Superior temporal gyrus (tissue), 1 donor: ENCODE results near the gene SH3GL2.
"Not testable (repeated sequence)": the region's sequence is repeated elsewhere in the genome, so short reads cannot be mapped to it uniquely, and the experiment has no call there.

Experiments used
- DNase-seq: peaks from one replicate; pipeline ENCODE4 v3.0.0-alpha.2; 2016; ENCODE audit errors: extremely low spot score

The SH3GL2 gene

GRCh38 chr9:17751486-17751885, 172.6 kb downstream of the SH3GL2 start:
- DNase-seq, result no peak

GRCh38 chr9:17752021-17752420, 173.2 kb downstream of the SH3GL2 start:
- no peak for DNase-seq

DNA sequence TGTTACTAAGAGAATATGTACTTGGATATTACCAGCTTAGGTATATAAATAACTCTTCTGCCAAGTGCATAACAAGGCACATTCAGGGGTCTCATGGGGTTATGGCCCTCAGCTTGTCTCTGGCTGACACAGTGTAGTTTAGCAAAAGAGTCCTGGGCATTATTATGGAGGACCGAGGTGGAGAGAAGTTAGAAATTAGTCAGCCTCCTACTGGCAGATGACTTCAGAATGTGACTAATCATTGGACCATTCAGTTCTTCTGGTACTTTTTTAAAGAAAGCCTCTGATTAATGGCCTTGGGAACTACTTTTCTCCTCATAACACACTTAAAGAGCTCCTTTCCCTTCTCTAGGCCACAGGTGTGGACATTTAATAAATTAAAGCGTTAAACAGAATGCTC, 178.9 kb downstream of the SH3GL2 start:
- no peak for DNase-seq

DNA sequence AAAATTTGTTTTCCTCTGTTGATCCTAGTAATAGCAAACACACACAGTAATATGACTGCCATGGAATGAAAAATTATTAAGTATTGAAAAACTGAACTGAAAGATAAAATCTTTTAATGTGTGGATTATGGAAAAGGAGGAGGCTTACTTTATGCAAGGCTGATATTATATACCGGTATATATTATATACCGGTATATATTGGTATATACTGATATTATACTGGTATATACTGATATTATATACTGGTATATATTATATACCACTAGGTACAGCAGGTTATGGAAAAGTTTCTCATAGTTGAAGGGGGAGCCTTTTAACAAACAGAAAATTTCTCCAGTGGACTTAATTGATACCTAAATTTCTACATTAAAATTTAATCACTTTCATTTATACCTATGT, 181.4 kb downstream of the SH3GL2 start:
- no peak for DNase-seq

DNA sequence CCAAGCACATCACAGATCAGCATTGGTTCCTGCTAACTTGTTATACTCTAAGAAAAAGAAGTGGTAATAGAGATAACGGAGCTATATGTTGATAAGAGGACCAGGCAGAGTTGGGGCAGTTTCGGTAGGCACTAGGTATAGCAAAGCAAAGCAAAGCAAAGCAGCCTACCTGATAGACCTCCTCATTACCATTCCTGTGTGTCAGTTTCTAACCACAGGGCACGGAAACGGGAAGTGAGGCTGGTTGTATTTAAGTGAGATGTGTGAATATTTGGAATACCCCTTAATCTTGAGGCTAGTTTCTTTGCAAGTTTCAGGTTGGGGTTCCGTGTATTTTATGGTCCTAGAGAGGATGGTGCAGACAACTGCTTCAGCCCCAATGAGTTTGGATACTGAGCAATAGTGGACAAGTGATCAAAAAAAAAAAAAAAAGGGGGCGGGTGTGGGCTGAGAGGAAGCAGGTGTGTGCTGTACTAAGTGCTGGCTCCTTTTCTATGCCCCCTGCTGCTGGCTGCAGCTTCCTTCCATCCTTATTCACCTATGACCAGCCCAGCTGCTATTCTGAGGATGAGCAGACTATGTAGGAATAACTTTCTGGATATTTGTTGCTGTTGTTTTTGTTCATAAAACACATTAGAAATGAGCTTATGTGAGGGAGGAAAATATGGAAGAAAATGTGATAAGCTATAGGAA, 183.3 kb downstream of the SH3GL2 start:
- DNase-seq, result no peak

DNA sequence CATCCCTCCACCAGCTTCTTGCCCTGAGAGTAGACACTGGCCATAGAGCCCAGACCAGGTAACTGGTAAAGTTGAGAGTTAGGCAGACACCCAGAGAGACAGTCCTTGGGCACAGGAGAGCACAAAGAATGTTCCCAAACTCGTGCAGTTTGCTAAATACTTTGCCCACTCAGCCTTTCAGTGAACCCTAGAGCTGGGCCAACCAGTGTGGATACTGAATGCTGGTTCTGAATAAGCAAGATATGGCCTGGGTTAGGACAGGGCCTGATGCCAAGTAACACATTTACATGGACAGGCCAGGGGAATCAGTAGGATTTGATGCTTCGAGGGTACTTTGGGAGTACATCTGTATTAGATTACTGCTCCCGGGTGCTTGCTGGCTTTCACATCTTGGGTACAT, 185.4 kb downstream of the SH3GL2 start:
- no peak for DNase-seq

- not testable (repeated sequence) for DNase-seq
Observed at GRCh38 chr9:17765131-17765530, 186.3 kb downstream of the SH3GL2 start.

GRCh38 chr9:17772223-17772622, 193.4 kb downstream of the SH3GL2 start:
- DNase-seq, result no peak

DNA sequence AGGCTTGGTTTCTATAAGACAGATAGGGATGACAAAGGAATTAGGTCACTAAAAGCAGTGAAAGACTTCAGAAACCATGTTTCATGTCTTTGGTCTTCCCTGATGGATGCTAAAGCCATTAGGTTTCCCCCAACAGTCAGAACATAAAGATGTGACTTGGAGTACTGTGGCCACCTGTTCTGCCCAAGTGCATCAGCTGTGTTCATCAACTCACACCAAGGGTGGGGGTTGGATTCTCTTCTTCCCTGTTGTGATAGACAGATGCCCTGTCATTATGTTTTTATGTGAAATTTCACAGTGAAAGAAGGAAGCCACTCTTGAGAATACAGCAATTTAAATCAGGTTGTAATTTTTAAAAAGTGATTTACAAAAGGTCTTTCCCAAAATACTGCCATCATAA, 196.8 kb downstream of the SH3GL2 start:
- DNase-seq, result no peak

DNA sequence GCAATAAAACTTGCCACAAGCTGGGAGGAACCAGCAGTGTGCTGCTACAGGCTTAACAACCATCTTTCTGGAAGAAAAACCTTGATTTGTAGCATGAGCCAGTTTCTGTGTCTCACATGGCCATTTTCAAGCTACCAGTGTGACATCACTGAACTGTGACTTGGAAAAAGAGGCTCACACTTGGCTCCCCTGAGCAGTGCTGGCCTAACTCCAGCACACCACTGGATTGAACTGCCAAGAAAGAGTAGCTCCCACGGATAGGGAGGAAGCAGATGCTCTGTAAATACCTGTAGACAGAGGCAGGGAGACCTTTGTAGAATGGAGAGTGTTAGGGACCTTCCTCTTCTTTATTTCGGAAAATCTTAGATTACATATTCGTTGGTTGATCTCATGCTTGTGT, 197.9 kb downstream of the SH3GL2 start:
- DNase-seq, result no peak

DNA sequence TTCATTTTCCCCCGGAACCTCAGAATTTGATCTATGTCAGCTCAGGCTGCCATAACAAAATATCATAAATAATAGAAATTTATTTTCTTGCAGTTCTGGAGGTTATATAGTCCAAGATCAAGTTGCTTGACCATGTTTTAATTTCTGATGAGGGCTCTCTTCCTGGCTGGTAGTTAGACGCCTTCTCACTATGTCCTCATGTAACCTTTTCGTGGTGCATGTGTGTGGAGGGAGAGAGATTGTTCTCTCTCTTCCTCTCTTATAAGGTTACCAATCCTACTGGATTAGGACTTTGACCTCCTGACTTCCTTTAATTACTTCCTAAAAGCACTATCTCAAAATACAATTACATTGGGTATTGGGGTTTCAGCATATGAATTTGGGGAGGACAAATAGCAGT, 198.6 kb downstream of the SH3GL2 start:
- no peak for DNase-seq

- no peak for DNase-seq
Observed at GRCh38 chr9:17782430-17783149, 203.7 kb downstream of the SH3GL2 start.

GRCh38 chr9:17783227-17783626, 204.4 kb downstream of the SH3GL2 start:
- DNase-seq, result no peak

GRCh38 chr9:17789316-17789715, 210.4 kb downstream of the SH3GL2 start:
- no peak for DNase-seq

DNA sequence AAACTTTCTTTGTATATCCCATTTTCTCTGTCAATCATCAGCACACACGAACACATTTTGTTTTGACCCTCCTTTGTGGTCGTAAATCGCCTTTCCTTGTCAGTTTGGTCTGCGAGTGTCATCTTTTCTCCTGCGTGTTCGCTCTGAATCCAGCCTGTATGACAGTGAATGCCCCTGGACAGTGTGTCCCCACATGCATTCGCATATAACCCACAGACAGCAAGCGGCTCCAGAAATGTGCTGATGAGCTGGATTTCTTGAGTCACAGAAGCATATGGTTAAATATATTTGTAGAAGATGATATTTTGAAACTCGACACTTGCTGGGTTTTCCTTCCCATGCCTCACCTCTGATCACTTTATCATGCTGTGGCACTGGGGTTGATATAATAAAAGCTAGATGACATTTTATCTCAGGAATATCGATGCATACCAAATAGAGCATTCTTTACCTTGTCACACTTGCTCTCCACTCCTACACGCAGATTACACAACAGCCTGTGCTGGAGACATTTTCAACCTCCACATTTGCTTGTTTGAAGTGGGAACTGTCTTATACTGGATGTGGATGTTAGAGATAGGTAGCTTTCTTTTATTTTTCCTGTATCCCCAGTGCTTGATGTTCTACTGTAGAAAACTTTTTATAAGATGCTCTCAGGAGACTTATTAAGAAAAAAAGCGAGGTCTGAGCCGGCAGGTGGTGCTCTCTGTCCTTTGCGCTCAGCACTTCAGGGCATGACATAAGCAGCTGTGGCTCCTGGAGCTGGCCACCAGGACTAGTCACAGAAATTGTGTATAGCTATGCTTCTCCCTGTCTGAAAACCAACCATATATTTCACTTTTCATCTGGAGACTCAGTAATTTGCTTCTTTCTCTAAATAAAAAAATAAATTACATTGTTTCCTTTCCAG, 215.1 kb downstream of the SH3GL2 start:
- DNase-seq, result peak; percentile 40

GRCh38 chr9:17795744-17796143, 216.9 kb downstream of the SH3GL2 start:
- DNase-seq, result no peak

DNA sequence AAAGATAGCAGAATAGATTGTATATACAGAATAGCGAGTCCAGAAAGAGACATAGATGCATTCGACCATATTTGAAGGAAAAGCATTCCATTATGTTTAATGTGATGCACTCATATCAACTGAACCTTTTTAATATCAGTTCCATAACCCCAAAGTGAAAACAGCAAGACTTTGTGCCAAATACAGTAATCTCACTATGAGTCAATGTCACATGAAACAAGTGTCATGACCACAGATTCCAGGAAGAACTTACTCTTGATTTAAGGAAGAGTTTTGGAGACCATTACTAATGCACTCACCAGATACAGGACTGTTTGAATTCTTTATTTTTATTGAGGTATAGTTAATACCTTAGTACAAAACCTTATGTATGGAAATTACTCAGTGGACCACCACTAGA, 220.5 kb downstream of the SH3GL2 start:
- DNase-seq, result no peak

DNA sequence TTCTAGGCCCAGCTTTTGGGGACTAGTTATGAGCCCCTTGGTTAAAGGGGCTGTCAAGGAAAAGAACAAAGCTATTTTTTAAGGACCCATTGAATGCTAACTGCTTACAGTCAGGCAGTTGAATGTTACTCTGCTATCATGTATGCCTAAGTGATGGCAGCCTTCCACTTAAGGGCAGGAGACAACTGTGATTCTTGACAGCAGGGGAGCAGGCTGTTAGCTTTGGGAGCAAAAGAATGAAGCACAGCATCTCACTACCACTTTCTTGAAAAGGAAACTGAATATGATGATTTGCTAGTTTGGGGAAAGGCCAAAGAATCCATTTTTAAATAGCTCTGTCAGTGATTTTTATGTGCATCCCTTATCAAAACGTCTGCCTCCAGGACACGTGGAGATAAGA, 221.6 kb downstream of the SH3GL2 start:
- DNase-seq, result no peak

DNA sequence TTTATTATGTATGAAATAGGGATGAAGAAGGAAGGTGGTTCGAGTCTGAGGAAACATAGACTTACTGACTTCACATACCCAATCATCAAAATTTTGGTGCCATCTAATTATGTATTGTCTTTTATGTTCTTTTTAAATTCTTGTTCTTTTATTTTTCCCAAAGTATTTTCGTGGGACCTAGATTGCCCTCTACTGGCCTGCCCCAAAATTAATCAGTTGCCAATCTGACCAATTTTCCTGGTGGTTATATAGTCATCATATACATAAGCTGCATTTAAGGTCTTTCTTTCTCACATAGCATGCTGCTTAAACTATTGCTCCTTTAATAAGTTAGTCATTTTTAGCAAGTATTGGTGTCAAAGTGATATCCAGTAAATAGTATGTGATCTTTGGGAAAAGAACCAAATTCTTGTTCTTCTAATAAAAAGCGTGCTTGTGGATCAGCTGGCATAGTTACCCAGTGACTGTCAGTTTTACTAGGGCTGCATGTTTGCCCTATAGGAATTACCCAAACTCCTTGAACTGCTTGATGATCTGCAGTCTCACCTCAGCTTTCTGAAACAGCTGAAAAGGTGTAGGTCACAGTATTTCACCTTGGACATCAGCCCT, 223.5 kb downstream of the SH3GL2 start:
- DNase-seq, result peak; percentile 66

GRCh38 chr9:17807613-17808282, 228.9 kb downstream of the SH3GL2 start:
- DNase-seq, result no peak

- DNase-seq, result no peak
Observed at GRCh38 chr9:17810317-17810716, 231.5 kb downstream of the SH3GL2 start.
